Testis (tissue), 2 donors: Measurements from ENCODE around the gene PPP1R9A.

Source experiments
- CTCF ChIP-seq, 3 experiments: fragments of 450-650 bp in 2 of 3; fragments of 200-600 bp in 1 of 3; sonication (generic) in 1 of 3; IDR thresholded peaks; one replicate each; pipeline ENCODE4 v1.5.1; 2016 to 2019; ENCODE audit warnings: antibody characterized with exemption in 3 of 3, mild to moderate bottlenecking in 2 of 3, moderate library complexity in 1 of 3
- POLR2A ChIP-seq: fragments of 450-650 bp; IDR thresholded peaks from one replicate; pipeline ENCODE4 v1.6.1; 2017; ENCODE audit warnings: antibody characterized with exemption, mild to moderate bottlenecking, moderate library complexity

- TF ChIP-seq CTCF (IDR thresholded peaks at IDR 0.05) = no peak
- no peak for TF ChIP-seq POLR2A
These were observed 67.9 kb downstream of the PPP1R9A start for GRCh38 chr7:94975336-94975735.
